Activated gamma-delta T cell treated with Interleukin-2 at 50 U/mL for 16 hours (primary cell): ENCODE measurements around the gene KCNK2.

Experiments
- DNase-seq: peaks from one replicate; pipeline ENCODE4 v3.0.0-alpha.2; 2020

The KCNK2 gene

GRCh38 chr1:215082532-215083382 lies at the start of gene KCNK2:
Gene KCNK2 (plus strand): TSS chr1:215082737. CDS start chr1:215083386, 649 bp downstream.
- DNase-seq = no peak

GRCh38 chr1:215032911-215033526 lies 49.5 kb upstream of the KCNK2 start:
- no peak for DNase-seq

GRCh38 chr1:215040190-215040589 lies 42.3 kb upstream of the KCNK2 start:
- DNase-seq = no peak

- DNase-seq = no peak
Observed at GRCh38 chr1:215043401-215043800, 39.1 kb upstream of the KCNK2 start.

- DNase-seq = no peak
Observed at GRCh38 chr1:215044151-215044550, 38.4 kb upstream of the KCNK2 start.

- no peak for DNase-seq
Observed at GRCh38 chr1:215045698-215046308, 36.7 kb upstream of the KCNK2 start.

- no peak for DNase-seq
Observed at GRCh38 chr1:215052256-215053015, 30.1 kb upstream of the KCNK2 start.

- DNase-seq = no peak
Observed at GRCh38 chr1:215054266-215054665, 28.3 kb upstream of the KCNK2 start.

- DNase-seq = no peak
Observed at GRCh38 chr1:215055281-215055935, 27.1 kb upstream of the KCNK2 start.

GRCh38 chr1:215056584-215056983 lies 26.0 kb upstream of the KCNK2 start:
- no peak for DNase-seq

GRCh38 chr1:215059947-215060346 lies 22.6 kb upstream of the KCNK2 start:
- no peak for DNase-seq

- no peak for DNase-seq
Observed at GRCh38 chr1:215064327-215064726, 18.2 kb upstream of the KCNK2 start.

- no peak for DNase-seq
Observed at GRCh38 chr1:215071078-215071477, 11.5 kb upstream of the KCNK2 start.

- no peak for DNase-seq
Observed at GRCh38 chr1:215076322-215076721, 6.2 kb upstream of the KCNK2 start.

- DNase-seq = no peak
Observed at GRCh38 chr1:215079456-215079855, 3.1 kb upstream of the KCNK2 start.

- DNase-seq = no peak
Observed at GRCh38 chr1:215081661-215082531, 641 bp upstream of the KCNK2 start.

- no peak for DNase-seq
Observed at GRCh38 chr1:215083383-215083961, 935 bp downstream of the KCNK2 start.

GRCh38 chr1:215084621-215085020 lies 2.1 kb downstream of the KCNK2 start:
- DNase-seq = no peak

GRCh38 chr1:215087603-215088002 lies 5.1 kb downstream of the KCNK2 start:
- DNase-seq = no peak

GRCh38 chr1:215094381-215094780 lies 11.8 kb downstream of the KCNK2 start:
- no peak for DNase-seq

- no peak for DNase-seq
Observed at GRCh38 chr1:215095524-215095923, 13.0 kb downstream of the KCNK2 start.
